Measurements from ENCODE around the gene TMEM50B. TPM values are rescaled to one million over a fixed set of nuclear protein-coding genes. Genes with fewer than 3 reads are reported as not detected.
"Not testable (repeated sequence)": the region's sequence is repeated elsewhere in the genome, so short reads cannot be mapped to it uniquely, and the experiment has no call there.

The TMEM50B gene
- total RNA-seq, 1 experiment from 2014 or later = 23.7 TPM

GRCh38 chr21:33452362-33452761 is 27.4 kb downstream of the TMEM50B start:
- Histone ChIP-seq H3K4me1 (no peaks in the 10 kb centered on the region), H3K36me3 (no peaks in the 10 kb centered on the region; the same call in 1 of the 2 replicates), H3K27me3 (no peaks in the 10 kb centered on the region), H3K9me3 (replicated peaks) (no peaks in the 10 kb centered on the region), H3K4me3 (no peak overlapping the region), H3K27ac (no peak overlapping the region)
- DNase-seq = no peak

GRCh38 chr21:33451634-33452071 is 28.1 kb downstream of the TMEM50B start:
- Histone ChIP-seq H3K9me3 (replicated peaks) (no peaks in the 10 kb centered on the region), H3K27ac (no peak overlapping the region), H3K4me3 (no peak overlapping the region), H3K4me1 (no peaks in the 10 kb centered on the region), H3K27me3 (no peaks in the 10 kb centered on the region), H3K36me3 (no peaks in the 10 kb centered on the region; the same call in 1 of the 2 replicates)
- DNase-seq = no peak

GRCh38 chr21:33449616-33450015 is 30.2 kb downstream of the TMEM50B start:
- no peaks in the 10 kb centered on the region for H3K9me3 ChIP-seq (replicated peaks)
- no peaks in the 10 kb centered on the region for H3K27me3 ChIP-seq
- H3K4me3 ChIP-seq = no peak overlapping the region
- H3K4me1 ChIP-seq = no peaks in the 10 kb centered on the region
- no peak for DNase-seq
- H3K27ac ChIP-seq = no peak overlapping the region
- H3K36me3 ChIP-seq = no peaks in the 10 kb centered on the region; the same call in 1 of the 2 replicates

GRCh38 chr21:33446620-33447019 is 33.2 kb downstream of the TMEM50B start:
- H3K4me1 ChIP-seq; H3K27me3 ChIP-seq; H3K9me3 ChIP-seq (replicated peaks); H3K36me3 ChIP-seq; DNase-seq; H3K4me3 ChIP-seq; H3K27ac ChIP-seq: not testable (repeated sequence)

- no peaks in the 10 kb centered on the region for H3K27me3 ChIP-seq
- no peak overlapping the region for H3K4me3 ChIP-seq
- H3K9me3 ChIP-seq (replicated peaks) = no peaks in the 10 kb centered on the region
- no peak overlapping the region for H3K27ac ChIP-seq
- H3K36me3 ChIP-seq = no peaks in the 10 kb centered on the region; the same call in 1 of the 2 replicates
- DNase-seq = no peak
- H3K4me1 ChIP-seq = peaks cover 14% of the 10 kb centered on the region
Observed at GRCh38 chr21:33444499-33444898, 35.3 kb downstream of the TMEM50B start.

GRCh38 chr21:33443194-33443593 is 36.6 kb downstream of the TMEM50B start:
- H3K9me3 ChIP-seq (replicated peaks) = no peaks in the 10 kb centered on the region
- H3K4me1 ChIP-seq = peaks cover 14% of the 10 kb centered on the region
- no peak for DNase-seq
- no peak overlapping the region for H3K4me3 ChIP-seq
- H3K36me3 ChIP-seq = peaks cover under 1% of the 10 kb centered on the region
- no peaks in the 10 kb centered on the region for H3K27me3 ChIP-seq
- no peak overlapping the region for H3K27ac ChIP-seq

- Histone ChIP-seq H3K4me1 (peaks cover 14% of the 10 kb centered on the region), H3K27ac (peak overlapping the region; percentile 38), H3K9me3 (replicated peaks) (no peaks in the 10 kb centered on the region), H3K4me3 (no peak overlapping the region), H3K36me3 (peaks cover 12% of the 10 kb centered on the region), H3K27me3 (no peaks in the 10 kb centered on the region)
- peak; percentile 95 to 97 for DNase-seq
Observed at GRCh38 chr21:33441489-33442477, 38.0 kb downstream of the TMEM50B start.

GRCh38 chr21:33437140-33437539 is 42.6 kb downstream of the TMEM50B start:
- no peak for DNase-seq
- no peak overlapping the region for H3K27ac ChIP-seq

GRCh38 chr21:33434770-33435360 is 44.9 kb downstream of the TMEM50B start:
- DNase-seq = no peak
- H3K4me3 ChIP-seq = no peak overlapping the region
- H3K9me3 ChIP-seq (replicated peaks) = no peaks in the 10 kb centered on the region
- H3K36me3 ChIP-seq = peaks cover 50% of the 10 kb centered on the region
- no peak overlapping the region for H3K27ac ChIP-seq
- H3K27me3 ChIP-seq = no peaks in the 10 kb centered on the region
- H3K4me1 ChIP-seq = no peaks in the 10 kb centered on the region; the same call in 1 of the 2 replicates

More at GRCh38 chr21:33437140-33437539, 42.6 kb downstream of the TMEM50B start:
- Histone ChIP-seq H3K4me3 (no peak overlapping the region), H3K27me3 (no peaks in the 10 kb centered on the region), H3K9me3 (replicated peaks) (no peaks in the 10 kb centered on the region), H3K4me1 (peaks cover 9% of the 10 kb centered on the region), H3K36me3 (peaks cover 30% of the 10 kb centered on the region)

- H3K4me3 ChIP-seq = no peak overlapping the region
- no peaks in the 10 kb centered on the region for H3K27me3 ChIP-seq
- no peak overlapping the region for H3K27ac ChIP-seq
- no peaks in the 10 kb centered on the region for H3K9me3 ChIP-seq (replicated peaks)
- peaks cover 59% of the 10 kb centered on the region for H3K36me3 ChIP-seq
- no peak for DNase-seq
- H3K4me1 ChIP-seq = no peaks in the 10 kb centered on the region; the same call in 1 of the 2 replicates
Observed at GRCh38 chr21:33433425-33434114, 46.2 kb downstream of the TMEM50B start.

GRCh38 chr21:33433001-33433400 is 46.8 kb downstream of the TMEM50B start:
- H3K9me3 ChIP-seq (replicated peaks) = no peaks in the 10 kb centered on the region
- no peak for DNase-seq
- H3K27me3 ChIP-seq = no peaks in the 10 kb centered on the region
- H3K27ac ChIP-seq = no peak overlapping the region
- H3K36me3 ChIP-seq = peaks cover 61% of the 10 kb centered on the region
- H3K4me1 ChIP-seq = no peaks in the 10 kb centered on the region; the same call in 1 of the 2 replicates
- no peak overlapping the region for H3K4me3 ChIP-seq

GRCh38 chr21:33432496-33432895 is 47.3 kb downstream of the TMEM50B start:
- no peaks in the 10 kb centered on the region for H3K27me3 ChIP-seq
- H3K27ac ChIP-seq = no peak overlapping the region
- peaks cover 59% of the 10 kb centered on the region for H3K36me3 ChIP-seq

GRCh38 chr21:33430858-33431257 is 48.9 kb downstream of the TMEM50B start:
- no peak overlapping the region for H3K4me3 ChIP-seq
- H3K9me3 ChIP-seq (replicated peaks) = no peaks in the 10 kb centered on the region
- peaks cover 59% of the 10 kb centered on the region for H3K36me3 ChIP-seq
- H3K27ac ChIP-seq = no peak overlapping the region
- H3K27me3 ChIP-seq = no peaks in the 10 kb centered on the region
- no peaks in the 10 kb centered on the region; the same call in 1 of the 2 replicates for H3K4me1 ChIP-seq
- DNase-seq = no peak

More at GRCh38 chr21:33432496-33432895, 47.3 kb downstream of the TMEM50B start:
- H3K4me3 ChIP-seq = no peak overlapping the region
- no peaks in the 10 kb centered on the region; the same call in 1 of the 2 replicates for H3K4me1 ChIP-seq
- DNase-seq = no peak
- no peaks in the 10 kb centered on the region for H3K9me3 ChIP-seq (replicated peaks)

GRCh38 chr21:33428669-33429068 is 51.1 kb downstream of the TMEM50B start:
- H3K9me3 ChIP-seq (replicated peaks) = no peaks in the 10 kb centered on the region
- peaks cover 50% of the 10 kb centered on the region for H3K36me3 ChIP-seq
- DNase-seq = no peak

More at GRCh38 chr21:33428669-33429068, 51.1 kb downstream of the TMEM50B start:
- no peak overlapping the region for H3K27ac ChIP-seq
- no peaks in the 10 kb centered on the region for H3K27me3 ChIP-seq
- H3K4me1 ChIP-seq = no peaks in the 10 kb centered on the region
- no peak overlapping the region for H3K4me3 ChIP-seq

All from SJCRH30 (cell line).